ENCODE data around the gene PCYT1A.

GRCh38 chr3:196314597-196314996 is 27.1 kb upstream of the PCYT1A start:
- TF ChIP-seq POLR2A (IDR thresholded peaks at IDR 0.05; ENCODE audit: low read depth, low read length): no peak
- no peak for TF ChIP-seq TAF1 (IDR thresholded peaks at IDR 0.05; ENCODE audit: low read depth, low read length)
- TF ChIP-seq PAX5 (IDR thresholded peaks at IDR 0.05; ENCODE audit: insufficient read depth, low read length, severe bottlenecking): no peak
- no peak for TF ChIP-seq SPI1 (IDR thresholded peaks at IDR 0.05; ENCODE audit: low read depth, low read length)
- TF ChIP-seq POU2F2 (IDR thresholded peaks at IDR 0.05; ENCODE audit: low read depth, low read length): no peak
